ENCODE data around the gene ADA. TPM values are rescaled to one million over a fixed set of nuclear protein-coding genes. Genes with fewer than 3 reads are reported as not detected.
"Not testable (repeated sequence)": the region's sequence is repeated elsewhere in the genome, so short reads cannot be mapped to it uniquely, and the experiment has no call there.

The ADA gene
- total RNA-seq, result 15.3 and 19.1 TPM in 2 replicates

DNA sequence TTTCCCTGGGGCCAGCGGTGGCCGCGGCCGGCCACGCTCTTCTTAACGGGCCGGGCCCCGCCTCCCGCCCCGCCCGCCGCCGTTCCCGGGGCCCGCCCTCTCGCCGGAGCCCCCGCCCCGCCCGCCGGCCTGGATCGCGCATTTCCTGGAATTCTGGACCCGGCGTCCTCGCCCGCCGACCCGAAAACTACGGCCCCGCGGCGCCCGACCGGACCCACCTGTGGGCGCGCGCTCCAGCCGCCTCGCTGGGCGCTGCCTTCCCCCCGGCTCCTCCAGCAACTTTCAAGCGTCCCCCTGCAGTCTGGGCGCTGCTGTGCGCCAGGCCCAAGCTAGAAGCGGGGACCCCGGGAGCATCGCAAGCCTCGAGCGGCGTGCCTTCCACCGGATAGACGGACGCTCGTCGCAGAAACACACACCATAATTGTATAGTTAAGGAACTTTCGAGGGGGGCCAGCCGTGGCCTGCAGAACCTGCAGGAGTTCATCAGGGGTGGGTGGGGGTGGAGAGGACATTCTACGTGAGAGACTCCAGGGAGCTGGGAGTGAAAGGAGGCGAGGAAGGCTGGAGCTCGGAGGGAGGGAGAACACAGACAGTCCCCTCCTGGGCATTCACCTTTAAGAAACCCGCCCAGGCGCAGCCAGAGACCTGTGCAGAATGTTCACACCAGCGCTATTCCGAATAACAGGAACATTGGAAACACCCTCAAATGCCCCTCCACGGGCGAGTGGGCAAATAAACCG lies at the start of gene ADA:
TSS of gene ADA (minus strand) at position 16 of the 740 bp plus-strand sequence. CDS start 92 bp downstream, outside the sequence.
- DNase-seq, result peak; percentile 67

GRCh38 chr20:44700306-44700705 lies 48.8 kb upstream of the ADA start:
- DNase-seq, result no peak

GRCh38 chr20:44698351-44698750 lies 46.9 kb upstream of the ADA start:
- no peak for DNase-seq

DNA sequence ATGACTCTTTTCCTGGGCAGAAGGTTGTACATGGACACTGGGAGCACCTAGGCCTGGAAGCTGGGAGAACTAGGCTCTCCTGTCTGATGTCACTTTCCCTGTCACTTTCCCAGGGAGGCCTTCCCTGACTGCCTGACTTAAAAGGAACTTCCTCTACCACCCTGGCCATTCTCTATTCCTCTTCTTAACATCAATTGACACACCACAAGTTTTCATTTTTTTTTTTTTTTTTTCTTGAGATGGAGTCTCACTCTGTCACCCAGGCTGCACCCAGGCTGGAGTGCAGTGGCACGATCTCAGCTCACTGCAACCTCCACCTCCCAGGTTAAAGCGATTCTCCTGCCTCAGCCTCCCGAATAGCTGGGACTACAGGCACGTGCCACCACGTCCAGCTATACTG lies 45.5 kb upstream of the ADA start:
- DNase-seq, result not testable (repeated sequence)

GRCh38 chr20:44696315-44696714 lies 44.8 kb upstream of the ADA start:
- no peak for DNase-seq

GRCh38 chr20:44695674-44696300 lies 44.3 kb upstream of the ADA start:
- DNase-seq, result peak; percentile 52

- no peak for DNase-seq
Measured at GRCh38 chr20:44695295-44695673, 43.8 kb upstream of the ADA start.

DNA sequence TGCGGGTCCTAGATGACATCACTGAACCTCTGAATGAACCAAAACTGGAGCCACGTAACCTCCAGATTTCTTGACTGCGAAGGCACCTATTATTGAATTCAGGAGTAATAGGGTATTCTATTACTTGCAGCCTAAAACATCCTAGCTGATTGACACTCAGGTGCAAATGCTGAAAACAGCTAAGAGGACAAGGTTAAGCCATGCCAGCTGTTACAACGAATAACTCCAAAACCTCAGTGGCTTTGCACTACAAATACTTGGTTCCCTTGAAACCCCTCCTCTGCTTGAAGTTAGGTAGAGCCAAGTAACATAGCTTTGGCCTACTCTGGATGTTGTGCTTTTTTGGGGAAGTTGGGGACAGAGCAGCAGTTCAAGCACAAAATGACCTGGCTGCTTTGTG lies 42.7 kb upstream of the ADA start:
- DNase-seq, result no peak

DNA sequence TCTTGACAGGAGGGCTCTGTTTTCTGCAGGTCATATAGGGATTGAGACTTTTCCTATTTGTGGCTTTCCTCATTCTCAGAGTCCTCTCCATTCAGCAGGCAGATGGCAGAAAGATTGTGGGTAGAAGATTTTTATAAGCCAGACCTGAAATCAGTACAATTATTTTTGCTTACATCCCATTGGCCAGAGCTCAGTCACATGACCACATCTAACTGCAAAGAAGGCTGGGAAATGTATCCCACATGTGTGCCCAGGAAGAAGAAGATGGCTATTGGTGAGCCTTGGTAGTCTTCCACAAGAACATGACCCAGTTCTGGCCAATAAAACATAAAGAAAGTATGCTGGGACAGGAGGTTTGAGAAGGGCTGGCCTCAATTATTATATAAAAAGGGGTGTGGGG lies 42.1 kb upstream of the ADA start:
- DNase-seq, result no peak

- DNase-seq, result peak; percentile 96
Measured at GRCh38 chr20:44692932-44693480, 41.5 kb upstream of the ADA start.

DNA sequence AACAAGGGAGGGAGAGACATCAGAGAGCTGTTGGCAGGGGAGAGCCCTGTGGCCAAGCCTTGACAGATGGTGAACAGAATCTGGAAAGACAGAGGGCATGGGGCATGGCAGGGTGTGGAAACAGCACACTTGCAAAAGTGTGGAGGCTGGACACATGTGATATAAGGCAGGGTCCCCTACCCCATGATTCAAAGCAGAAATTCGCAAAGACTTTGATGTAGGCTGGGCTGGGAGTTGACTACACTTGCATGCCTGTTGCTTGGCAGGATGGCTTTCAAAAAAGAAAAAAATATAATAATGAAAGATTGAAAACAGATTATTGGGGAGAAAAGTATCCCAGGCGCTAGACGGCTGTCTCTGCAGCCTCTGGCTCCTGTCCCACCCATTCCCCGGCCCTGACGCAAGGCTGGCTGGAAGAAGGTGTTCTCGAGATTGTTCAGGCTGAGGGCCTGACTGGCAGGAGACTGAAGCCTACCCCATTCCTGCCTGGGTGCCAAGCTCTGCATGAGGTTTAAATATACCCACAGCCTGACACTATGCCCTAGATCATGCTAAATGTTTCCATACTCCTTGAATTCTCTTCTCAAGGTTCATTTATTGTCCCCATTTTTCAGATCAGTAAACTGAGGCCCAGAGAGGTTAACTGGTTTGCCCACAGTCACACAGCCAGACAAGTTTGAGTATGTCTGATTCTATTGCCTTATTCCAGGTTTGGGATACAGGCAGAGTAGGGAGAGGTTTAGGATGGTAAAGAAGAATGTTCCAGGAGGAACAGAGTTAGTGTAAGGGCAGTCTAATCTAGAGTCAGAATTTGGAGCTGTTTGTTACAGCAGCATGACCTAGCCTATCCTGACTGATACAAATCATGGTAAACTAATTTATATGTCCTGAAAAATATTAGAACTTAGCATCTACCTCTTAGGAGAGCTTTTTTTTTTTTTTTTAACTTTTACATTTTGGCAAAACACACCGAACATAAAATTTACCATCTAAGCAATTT lies 40.2 kb upstream of the ADA start:
- no peak for DNase-seq

- DNase-seq, result peak; percentile 26
Measured at GRCh38 chr20:44690781-44691423, 39.4 kb upstream of the ADA start.

DNA sequence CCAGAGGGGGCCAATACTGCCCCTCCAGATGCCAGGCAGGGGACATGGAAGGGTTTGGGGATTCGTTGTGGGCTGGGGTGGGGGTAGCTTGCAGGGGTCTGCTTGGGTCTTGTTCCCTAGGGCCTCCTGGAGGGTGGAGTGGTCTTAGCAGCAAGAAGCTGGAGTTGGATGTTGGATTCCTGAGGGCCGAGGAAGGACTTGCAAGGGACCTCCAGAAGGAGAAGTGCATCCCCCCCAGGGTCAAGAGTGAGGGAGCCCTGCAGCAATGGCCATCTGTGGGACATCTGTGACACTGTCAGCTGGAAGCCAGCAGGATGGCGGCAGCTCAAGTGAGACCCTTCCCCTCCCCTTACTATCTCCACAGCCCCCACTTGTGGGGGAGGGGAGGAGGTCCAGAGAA lies 38.3 kb upstream of the ADA start:
- DNase-seq, result no peak

DNA sequence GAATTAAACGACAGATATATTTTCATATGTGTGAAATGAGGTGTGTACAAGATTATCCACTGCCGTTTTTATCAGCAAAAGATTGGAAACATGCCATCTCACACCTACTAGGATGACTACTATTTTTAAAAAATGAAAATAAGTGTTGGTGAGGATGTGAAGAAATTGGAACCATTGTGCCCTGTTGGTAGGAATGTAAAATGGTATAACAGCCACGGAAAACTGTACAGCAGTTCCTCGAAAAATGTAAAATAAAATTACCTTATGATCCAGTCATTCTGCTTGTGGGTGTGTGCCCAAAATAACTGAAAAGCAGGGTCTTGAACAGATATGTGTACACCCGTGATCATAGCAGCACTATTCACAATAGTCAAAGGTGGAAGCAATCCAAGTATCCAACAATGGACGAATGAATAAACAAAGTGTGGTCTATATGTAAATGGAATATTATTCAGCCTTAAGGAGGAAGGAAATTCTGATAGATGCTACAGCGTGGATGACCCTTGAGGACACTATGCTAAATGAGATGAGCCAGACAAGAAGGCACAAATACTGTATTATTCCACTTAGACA lies 36.6 kb upstream of the ADA start:
- DNase-seq, result peak; percentile 77

- DNase-seq, result no peak
Measured at GRCh38 chr20:44686934-44687333, 35.4 kb upstream of the ADA start.

DNA sequence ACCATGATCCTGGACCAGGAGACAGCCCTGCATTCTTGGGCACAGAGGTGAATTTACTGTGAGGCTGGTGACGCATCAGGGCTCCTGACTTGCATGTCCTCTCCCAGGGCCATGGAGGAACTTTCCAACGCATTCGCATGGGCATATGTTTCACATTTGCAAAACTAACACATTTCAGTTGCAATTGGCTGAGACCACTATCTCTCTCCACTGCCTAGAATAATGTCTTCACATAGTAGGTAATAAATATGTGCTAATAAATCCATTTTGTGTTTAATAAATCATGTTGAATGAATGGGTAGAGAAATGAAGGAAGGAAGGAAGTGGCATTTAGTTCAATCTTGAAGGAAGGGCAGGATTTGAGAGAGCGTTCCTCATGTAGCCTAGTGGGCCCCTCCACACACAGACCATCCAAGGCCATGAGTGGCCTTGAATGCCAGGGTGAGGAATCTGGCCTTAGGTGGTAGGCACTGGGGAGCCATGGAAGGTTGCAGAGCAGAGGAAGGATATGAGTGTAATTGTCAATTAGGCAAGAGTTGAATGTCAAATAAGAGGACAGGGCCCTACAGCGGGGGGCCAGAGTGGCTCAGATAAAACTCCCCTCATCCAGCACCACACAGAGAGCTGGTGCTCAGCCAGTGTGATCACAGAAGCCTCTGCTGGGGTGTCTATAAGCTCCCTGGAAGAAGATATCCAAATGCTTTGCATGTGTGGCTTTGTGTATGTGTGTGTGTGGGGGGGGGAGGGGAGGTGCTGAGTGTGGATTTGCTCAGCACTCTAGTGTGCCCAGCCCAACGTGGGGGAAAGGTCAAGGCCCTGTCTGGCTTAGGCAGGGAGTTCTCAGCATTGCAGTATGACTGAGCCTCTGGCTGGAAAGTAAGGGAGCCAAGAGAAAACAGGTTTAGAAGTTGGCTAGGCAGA lies 32.8 kb upstream of the ADA start:
- DNase-seq, result no peak

DNA sequence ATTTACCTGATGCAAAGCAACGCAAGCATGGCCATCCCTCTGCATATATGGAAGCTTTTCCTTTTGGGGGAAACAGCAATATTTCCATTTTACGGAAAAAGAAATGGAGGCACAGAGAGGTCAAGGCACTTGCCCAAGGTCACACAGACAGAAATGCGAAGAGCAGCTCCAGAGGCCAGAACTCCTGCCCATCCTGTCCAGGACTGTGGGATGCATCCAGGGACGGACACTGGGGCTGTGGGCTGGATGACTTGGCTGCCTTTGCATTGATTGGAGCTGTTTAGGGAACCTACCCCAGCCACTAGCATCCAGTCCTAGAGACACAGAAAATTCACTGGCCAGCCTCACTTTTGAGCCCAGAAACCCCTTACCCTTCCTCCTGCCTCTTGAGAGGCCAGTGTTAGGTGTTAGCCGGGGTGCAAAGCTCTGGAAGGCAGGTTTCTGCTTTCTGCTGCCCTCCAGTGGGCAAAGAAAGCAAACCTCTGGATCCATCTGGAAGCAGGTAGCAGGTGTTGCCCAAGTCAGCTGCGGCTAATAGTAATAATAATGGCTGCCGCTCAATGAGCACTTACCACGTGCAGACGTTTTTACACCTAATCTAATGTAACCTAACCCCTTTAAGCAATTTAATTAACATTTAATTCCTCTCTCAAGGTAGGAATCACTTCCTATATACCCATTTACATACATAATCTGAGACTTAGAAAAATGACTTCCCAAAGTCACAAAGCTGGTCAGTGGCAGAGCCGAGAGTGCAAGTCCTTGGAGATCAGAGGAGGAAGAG lies 32.0 kb upstream of the ADA start:
- DNase-seq, result peak; percentile 66

DNA sequence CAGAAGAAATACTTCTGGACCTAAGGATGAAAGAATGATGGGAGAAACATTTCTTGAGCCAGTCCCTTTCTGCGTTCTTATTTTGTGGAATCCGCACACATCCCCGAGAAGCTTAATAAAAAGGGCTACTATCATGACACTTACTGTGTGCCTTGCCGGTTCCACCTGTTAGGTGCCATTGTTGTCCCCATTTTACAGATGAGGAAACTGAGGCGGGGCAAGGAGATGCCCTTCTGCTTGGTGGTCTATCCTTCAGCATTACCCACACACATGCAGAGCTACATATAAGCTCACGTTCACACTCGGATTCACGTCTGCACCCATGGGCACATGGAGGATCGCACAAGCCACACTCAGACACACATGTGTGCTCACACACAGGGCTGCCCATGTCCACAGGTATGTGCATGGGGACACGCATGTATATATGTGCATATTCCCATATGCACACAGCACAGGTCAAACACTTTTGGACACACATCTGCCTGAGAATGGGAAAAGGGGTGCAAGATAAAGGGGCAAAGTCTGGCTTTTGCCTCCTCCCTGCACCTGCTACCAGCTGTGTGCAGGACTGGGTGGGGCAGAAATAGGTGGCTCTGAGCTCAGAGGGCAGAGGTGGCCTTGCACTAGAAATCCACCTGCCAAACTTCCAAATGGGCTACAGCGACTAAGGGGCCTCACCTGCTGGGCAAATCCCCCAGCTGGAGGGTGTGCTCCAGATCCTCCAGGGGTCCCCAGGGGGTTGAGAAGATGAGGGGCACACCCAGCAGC lies 30.5 kb upstream of the ADA start:
- DNase-seq, result no peak

- DNase-seq, result no peak
Measured at GRCh38 chr20:44678990-44679611, 27.6 kb upstream of the ADA start.

All from dermis blood vessel endothelial cell (primary cell).